GM19193 (cell line): ENCODE data around the gene GRM3.

Experiments used
- POLR2A ChIP-seq: IDR thresholded peaks from 4 replicates; pipeline ENCODE4 v1.6.1; 2011; ENCODE audit not compliant: insufficient read depth, insufficient read length; ENCODE audit errors: extremely low read depth

Gene GRM3

DNA sequence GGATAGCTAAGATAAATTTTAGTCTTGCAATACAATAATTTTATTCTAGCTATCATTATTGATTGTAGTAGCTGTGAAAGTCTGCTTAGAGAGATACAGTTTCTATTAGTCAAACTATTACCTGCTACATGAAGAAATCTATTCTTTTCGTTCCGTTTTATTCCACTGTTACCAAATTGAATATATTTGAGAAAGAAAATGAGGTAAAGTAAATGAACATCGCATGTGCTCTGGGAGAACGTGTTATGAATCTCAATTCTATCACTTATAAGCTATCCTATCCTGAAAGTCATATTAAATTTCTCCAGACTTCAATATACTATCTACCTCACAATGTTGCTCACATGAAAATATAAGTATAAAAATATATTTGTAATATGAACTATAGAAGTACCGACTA lies 21.3 kb downstream of the GRM3 start:
- TF ChIP-seq POLR2A, result no peak

DNA sequence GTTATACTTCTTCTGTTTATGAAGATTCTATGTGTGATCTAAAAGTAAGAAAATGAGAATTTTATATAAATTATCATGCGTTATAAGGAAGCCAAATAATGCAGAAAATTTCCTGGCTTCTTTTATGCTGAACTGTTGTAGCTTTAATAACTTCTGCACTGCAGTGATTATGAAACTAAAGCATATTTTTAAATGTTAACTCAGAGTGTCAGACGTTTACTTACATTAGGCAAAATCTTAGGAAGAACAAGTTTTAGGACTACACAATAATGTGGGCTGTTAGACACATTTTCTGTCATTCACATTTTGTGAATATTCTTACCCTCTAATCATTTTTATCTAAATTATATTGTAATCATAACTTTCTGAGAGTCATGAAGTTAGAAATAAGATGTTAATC lies 22.0 kb downstream of the GRM3 start:
- TF ChIP-seq POLR2A, result no peak

DNA sequence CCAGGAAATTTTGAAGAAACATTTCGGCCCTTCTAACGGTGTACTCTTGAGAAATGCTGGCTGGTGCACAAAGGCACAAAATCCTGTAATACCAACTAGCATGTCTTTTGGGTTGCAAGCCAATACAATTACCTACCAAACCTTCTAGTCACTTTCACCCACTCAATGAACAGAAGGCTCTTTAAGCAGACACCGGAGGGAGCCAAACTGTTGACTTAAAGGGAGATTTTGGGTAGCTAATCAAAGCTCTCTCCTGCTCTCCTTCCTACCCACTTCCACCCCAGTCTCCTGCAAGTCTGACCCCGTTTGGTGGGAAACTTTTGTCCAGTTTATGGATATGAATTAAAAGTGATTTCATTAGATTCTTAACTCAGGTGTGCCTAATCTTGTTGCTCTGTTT lies 24.0 kb downstream of the GRM3 start:
- TF ChIP-seq POLR2A, result no peak

DNA sequence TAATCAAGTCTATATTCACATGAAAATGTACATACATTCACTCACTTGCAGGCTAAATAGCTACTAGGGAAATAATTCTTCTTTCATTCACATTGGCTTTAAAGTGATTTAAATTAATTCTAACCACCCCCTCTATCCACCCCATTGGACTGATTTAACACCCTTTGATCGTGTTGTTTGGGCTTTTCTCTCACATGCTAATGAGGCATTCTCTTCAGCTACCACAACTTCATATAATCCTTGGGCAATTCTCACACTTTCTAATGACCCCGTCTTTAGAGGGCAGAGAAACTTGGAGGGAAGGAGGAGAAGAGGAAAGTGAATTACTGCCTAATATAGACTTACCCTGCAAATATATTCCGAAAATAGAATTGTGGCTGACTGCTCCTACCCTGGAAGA lies 24.6 kb downstream of the GRM3 start:
- no peak for TF ChIP-seq POLR2A

DNA sequence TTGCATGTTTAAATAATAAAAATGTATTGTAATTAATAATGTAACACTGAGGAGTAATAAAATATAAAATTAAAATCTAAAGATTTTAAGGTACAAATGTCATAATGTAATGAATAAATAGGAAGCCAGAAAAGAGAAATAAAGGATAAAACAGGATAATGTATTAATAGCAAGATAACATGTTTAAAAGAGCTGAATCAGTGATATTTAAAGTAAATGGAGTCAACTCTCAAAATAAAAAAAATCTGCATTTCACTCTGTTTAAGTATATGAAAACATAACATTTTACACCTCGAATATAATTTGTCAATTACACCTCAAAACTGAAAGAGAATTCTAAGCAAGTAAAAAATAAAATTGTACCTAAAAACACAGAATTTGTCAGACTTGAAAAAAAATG lies 44.1 kb downstream of the GRM3 start:
- TF ChIP-seq POLR2A, result no peak

DNA sequence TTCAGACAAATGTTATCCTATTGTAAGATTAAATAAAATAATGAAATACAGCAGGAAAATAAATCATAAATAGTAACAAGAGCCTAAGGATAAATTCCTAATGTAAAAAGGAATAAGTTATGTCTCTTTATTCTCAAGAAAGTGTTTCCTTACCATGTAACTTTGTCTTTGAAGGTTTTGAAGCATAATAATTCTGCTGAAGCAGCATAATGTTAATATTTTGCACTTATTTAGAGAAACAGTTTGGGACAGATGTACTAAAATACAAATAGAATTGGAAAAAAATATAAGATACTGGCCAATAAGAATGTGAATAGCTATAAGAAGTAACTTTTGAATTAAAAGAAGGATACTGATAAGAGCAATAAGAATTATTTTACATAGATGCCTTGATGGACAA lies 45.7 kb downstream of the GRM3 start:
- TF ChIP-seq POLR2A, result no peak

DNA sequence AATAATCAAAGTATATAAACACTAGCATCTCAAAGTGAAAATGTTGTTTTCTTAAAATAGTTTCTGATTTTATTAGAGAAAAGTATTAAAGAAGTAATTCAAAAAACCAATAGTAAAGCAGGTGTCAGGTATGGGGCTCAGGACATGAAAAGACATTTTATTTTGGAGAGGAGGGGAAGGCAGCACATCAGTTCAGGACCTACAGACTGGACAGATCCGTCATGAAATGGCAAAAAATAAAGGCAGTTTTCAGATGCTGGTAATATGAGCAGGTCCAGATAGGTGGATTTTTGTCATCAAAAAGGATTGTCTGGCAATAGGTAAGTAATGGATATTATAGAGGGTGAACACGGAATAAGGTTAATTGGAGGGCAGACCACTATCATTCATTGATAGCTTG lies 49.0 kb downstream of the GRM3 start:
- no peak for TF ChIP-seq POLR2A

DNA sequence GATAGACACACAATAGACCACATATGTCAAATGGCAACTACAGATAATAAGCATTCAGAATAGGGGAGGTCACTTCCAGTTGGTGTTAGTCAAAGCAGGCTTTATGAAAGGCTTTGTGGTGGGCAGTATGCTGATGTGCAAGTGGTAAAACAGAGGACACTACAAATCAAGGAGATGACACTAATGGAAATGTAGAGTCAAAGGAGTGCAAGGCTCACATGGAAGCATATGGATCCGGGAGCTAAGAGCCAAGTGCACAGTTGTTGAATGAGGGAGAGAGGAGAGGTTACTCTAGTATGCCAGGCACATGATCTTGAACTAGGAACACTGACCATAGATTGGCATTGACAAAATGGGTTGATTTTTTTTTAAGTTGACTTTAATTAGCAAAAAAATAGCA lies 62.7 kb downstream of the GRM3 start:
- no peak for TF ChIP-seq POLR2A

DNA sequence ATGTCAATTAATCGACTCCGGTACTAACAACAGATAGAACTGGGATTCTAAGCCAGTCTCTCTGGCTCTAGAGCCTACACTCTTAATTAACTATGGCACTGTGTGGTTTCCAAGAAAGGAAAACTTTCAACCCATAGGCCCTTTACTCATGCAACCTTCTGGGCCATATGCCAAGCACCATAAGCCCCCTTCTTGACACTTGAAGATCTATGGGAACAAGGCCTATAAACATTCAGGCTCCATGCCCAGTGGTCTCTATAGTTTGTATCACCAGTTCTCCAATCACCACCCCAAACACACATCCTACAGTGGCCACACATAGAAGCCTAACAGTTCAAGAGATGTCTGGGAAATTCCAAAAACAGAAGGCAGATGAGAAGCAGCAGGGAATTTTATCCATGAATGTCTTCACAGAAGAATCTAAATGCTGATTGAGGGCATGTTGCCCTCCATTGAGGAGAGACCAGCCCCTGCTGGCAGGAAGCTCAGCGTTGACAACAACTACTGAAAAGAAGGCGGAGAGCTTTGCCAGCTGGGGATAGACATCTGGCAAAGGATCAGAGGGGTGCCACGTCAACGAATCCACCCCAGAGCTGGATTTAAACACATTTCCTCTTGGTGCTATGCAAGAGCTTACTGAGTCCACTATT lies 64.4 kb downstream of the GRM3 start:
- TF ChIP-seq POLR2A, result no peak

DNA sequence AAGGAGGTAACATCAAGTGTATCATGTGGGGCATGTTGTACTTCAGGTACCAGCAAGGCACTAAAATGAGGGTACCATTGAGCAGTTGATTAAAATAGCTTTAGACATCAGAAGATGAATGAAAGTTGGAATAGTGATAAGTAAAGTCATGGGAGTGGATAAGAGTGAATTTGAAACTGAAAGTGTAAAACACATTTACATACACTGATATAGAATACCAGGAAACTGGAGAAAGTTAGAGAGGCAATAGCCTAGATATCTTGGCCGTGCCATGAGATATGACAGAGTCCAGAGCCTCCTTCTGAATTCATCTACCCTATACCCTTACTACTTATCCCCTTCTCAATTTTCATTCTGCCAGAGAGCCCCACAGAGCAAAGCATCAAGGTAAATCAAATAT lies 76.6 kb downstream of the GRM3 start:
- TF ChIP-seq POLR2A, result no peak

DNA sequence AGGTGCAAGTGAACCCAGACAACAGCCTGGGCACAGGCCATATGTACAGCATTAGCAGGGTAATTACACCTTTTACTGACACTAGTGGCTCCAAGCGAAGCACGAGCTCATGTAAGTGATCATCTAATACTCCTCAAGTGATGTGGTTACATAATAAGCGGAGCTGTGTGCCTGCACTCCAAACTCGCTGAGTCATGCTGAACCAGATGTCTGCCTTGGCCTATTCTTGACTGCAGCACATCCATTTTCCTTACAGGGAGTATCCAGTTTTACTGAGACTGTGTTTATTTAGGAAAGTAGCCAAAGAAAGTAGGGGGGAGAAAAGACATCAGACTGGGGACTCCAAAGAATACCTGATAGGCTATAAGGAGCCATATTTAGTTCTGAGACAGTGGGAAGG lies 90.1 kb downstream of the GRM3 start:
- TF ChIP-seq POLR2A, result no peak

DNA sequence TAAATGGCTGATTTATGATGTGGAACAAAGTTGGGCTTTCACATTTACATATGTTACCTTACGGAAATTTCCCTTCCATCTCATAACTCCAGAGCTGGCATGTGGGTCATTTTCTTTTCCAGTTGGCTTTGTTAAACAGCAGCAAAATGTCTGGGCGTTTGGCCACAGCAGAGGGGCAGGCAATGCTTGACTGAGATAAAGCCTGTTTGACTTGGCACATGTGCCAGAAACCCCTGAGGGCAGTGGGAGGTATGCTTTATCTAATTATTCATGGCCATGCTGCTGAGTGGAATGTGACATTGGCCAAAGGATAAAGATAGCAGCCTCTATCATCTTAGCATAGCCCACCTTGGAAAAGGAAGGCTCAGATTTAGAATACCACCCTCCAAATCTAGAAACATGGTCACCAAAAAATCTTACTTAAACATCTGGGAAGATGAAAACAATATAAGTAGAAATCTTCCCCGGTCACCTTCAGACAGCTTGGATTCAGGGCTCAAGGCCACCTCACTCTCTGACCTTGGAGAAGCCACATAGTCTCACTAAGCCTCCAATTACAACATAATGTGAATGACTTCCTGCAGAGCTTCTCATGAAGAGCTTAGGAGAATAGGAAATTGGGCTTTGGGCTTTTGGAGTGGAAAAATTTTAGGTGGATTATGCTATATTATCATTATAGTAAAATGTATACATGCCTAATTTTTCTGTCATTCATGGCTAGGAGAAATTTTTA lies 101.5 kb downstream of the GRM3 start:
- no peak for TF ChIP-seq POLR2A

DNA sequence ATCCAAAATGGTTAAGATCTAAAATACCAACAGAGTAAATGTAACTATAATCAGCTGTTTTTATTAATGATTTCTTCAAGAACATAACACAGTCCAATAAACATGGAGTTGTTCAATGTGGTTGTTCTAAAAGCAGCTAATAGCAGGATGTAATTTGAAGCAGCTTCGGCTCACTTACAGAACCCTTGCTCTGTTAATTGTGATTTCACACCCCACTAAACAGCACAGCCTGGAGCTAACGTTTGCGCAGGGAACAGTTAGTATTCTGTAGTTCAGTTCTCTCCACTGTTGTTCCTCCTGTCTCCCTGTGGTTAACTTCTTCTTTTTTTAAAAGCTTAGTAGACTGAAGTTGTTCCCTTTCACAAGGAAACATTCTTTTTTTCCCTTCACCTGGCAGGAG lies 104.0 kb downstream of the GRM3 start:
- TF ChIP-seq POLR2A, result no peak

DNA sequence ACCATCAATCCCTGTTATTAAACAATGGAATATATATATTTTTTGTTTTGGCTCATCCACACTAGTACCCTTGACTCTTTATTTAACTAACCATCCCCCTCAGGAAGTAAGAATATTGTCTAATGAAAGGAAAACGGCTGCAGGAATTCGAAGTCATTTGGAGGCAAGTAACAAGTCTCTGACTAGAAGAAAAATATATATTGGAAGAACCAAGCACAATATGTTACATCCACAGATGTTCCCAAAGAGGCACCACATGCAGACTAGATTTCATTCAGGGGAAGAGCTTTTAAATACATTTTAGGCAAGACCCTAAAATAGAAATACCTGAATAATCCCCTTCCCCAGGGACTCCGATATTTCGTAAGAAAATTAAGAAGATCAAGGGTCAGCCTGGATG lies 104.5 kb downstream of the GRM3 start:
- no peak for TF ChIP-seq POLR2A

DNA sequence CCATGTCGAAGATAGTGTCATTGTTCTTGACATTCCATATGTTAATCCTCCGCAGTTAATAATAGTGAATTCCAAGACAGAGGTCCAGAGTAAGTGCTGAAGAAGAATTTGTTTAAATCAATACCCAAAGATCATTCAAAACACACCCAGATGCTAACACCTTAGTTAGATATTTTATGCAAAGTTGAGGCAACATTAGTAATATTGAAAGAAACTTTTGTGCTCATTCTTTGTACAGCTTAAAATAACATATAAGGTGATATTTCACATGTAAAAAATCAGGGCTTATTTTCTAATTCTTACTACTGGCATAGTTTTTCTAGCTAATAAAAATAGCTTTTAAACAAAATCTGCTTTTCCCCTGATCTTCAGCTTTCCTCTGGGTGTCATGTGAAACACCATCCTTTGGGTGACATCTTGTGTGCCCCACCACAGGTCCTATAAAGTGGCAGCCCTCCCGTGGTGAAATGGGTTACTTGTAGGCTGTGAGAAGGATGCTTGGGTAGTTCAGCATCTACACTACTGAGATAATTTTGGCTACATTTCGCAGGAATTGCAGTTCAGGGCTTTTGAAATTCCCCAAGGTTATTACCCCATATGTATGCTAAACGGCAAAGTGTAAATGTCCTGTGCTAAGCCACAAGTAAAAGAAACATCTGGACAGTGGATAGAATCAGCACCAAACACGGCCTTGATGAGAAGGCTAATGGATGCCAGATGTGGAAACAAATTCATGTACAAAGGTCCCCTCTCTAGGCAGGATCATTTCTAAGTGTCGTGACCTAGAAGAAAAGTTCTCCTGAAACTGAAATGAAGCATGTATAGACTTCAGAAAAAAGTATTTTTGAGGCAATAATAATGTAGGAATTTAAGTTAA lies 105.4 kb downstream of the GRM3 start:
- no peak for TF ChIP-seq POLR2A
